Activated naive CD8-positive, alpha-beta T cell treated with anti-CD3 and anti-CD28 coated beads, Interleukin-2, amount 10 ng/mL, durations not matched to agents 7 days and 5 days (primary cell): ENCODE measurements around the gene PPP6R2. TPM values are rescaled to one million over a fixed set of nuclear protein-coding genes. Genes with fewer than 3 reads are reported as not detected.
"Not testable (repeated sequence)": the region's sequence is repeated elsewhere in the genome, so short reads cannot be mapped to it uniquely, and the experiment has no call there.

Experiments used
- ATAC-seq: fragments of 150-1000 bp; cut with Tn5 transposase; one replicate; pipeline ENCODE4 v1.10.0; 2021; ENCODE audit warnings: low read depth, moderate library complexity
- POLR2A ChIA-PET: fragments of 350-600 bp; sonication (Branson Sonifier 250); formaldehyde crosslinking; loops from one replicate; lab custom pipeline; 2021; ENCODE audit warnings: antibody characterized with exemption; lab: Charles Lee
- DNase-seq: peaks from one replicate; pipeline ENCODE4 v3.0.0; 2021
- H3K27ac Mint-ChIP-seq: one replicate; pipeline ENCODE4 v1.8.0; 2022; ENCODE audit warnings: mild to moderate bottlenecking, mixed read lengths
- H3K27me3 Mint-ChIP-seq: one replicate; pipeline ENCODE4 v1.8.0; 2022; ENCODE audit warnings: mild to moderate bottlenecking, moderate library complexity, mixed read lengths
- H3K36me3 Mint-ChIP-seq: one replicate; pipeline ENCODE4 v1.8.0; 2021; ENCODE audit warnings: mild to moderate bottlenecking, mixed read lengths
- H3K4me1 Mint-ChIP-seq: one replicate; pipeline ENCODE4 v1.8.0; 2021; ENCODE audit warnings: mixed read lengths
- H3K4me3 Mint-ChIP-seq: one replicate; pipeline ENCODE4 v1.8.0; 2022; ENCODE audit warnings: mild to moderate bottlenecking, moderate library complexity, mixed read lengths
- H3K9me3 Mint-ChIP-seq: one replicate; pipeline ENCODE4 v1.8.0; 2021; ENCODE audit warnings: mixed read lengths
- total RNA-seq, 2 experiments: library from RNA; stranded (reverse); gene quantifications; one replicate each; pipeline ENCODE4 v1.2.3, GENCODE V29; 2021

PPP6R2 gene
- total RNA-seq, 2 experiments from 2014 or later: 81.6 to 86.8 TPM

GRCh38 chr22:50376085-50376651 lies 33.0 kb downstream of the PPP6R2 start:
- Mint-ChIP-seq H3K36me3 (peaks cover 33% of the 10 kb centered on the region), H3K27me3 (no peaks in the 10 kb centered on the region), H3K4me1 (peaks cover 11% of the 10 kb centered on the region), H3K9me3 (no peaks in the 10 kb centered on the region), H3K4me3 (peak overlapping the region; percentile 15), H3K27ac (peak overlapping the region; percentile 73)
- POLR2A ChIA-PET: interaction anchor here (0.7 kb wide), 1 partner anchor 94 kb away, joined by 3 read pairs; no protein-coding TSS in a partner anchor
- peak; percentile 36 for ATAC-seq
- no peak for DNase-seq

- H3K27me3 Mint-ChIP-seq, H3K4me3 Mint-ChIP-seq, H3K27ac Mint-ChIP-seq, H3K4me1 Mint-ChIP-seq, H3K9me3 Mint-ChIP-seq, DNase-seq, ATAC-seq: not testable (repeated sequence)
- H3K36me3 Mint-ChIP-seq: peaks cover 16% of the 10 kb centered on the region
- POLR2A ChIA-PET: interaction anchor here (0.6 kb wide), 1 partner anchor 118 kb away, joined by 5 read pairs; no protein-coding TSS in a partner anchor
Observed at GRCh38 chr22:50381021-50381555, 38.0 kb downstream of the PPP6R2 start.

GRCh38 chr22:50396751-50397370 lies 53.7 kb downstream of the PPP6R2 start:
- no peak overlapping the region for H3K4me3 Mint-ChIP-seq
- no peaks in the 10 kb centered on the region for H3K9me3 Mint-ChIP-seq
- H3K27ac Mint-ChIP-seq: peak overlapping the region; percentile 31
- peaks cover 19% of the 10 kb centered on the region for H3K36me3 Mint-ChIP-seq
- no peaks in the 10 kb centered on the region for H3K27me3 Mint-ChIP-seq
- DNase-seq (no peak), ATAC-seq (no peak)
- H3K4me1 Mint-ChIP-seq: peaks cover 20% of the 10 kb centered on the region
- POLR2A ChIA-PET: no interaction called here

GRCh38 chr22:50397371-50398060 lies 54.4 kb downstream of the PPP6R2 start:
- H3K27ac Mint-ChIP-seq, DNase-seq, H3K27me3 Mint-ChIP-seq, POLR2A ChIA-PET, ATAC-seq, H3K4me3 Mint-ChIP-seq, H3K9me3 Mint-ChIP-seq: not testable (repeated sequence)
- Mint-ChIP-seq H3K4me1 (peaks cover 20% of the 10 kb centered on the region), H3K36me3 (peaks cover 20% of the 10 kb centered on the region)

- POLR2A ChIA-PET: no interaction called here
- Mint-ChIP-seq H3K27me3 (no peaks in the 10 kb centered on the region), H3K4me3 (no peak overlapping the region), H3K4me1 (peaks cover 22% of the 10 kb centered on the region), H3K36me3 (peaks cover 13% of the 10 kb centered on the region), H3K27ac (peak overlapping the region; percentile 76), H3K9me3 (no peaks in the 10 kb centered on the region)
- ATAC-seq (no peak), DNase-seq (no peak)
Observed at GRCh38 chr22:50398831-50399648, 55.9 kb downstream of the PPP6R2 start.

- Mint-ChIP-seq H3K27ac (peak overlapping the region; percentile 76), H3K9me3 (no peaks in the 10 kb centered on the region), H3K36me3 (peaks cover 12% of the 10 kb centered on the region), H3K4me3 (peak overlapping the region; percentile 23), H3K27me3 (no peaks in the 10 kb centered on the region), H3K4me1 (peaks cover 22% of the 10 kb centered on the region)
- ATAC-seq: peak; percentile 60
- peak; percentile 46 for DNase-seq
- POLR2A ChIA-PET: interaction anchor here (0.6 kb wide), 1 partner anchor 158 kb away, joined by 5 read pairs; no protein-coding TSS in a partner anchor
Observed at GRCh38 chr22:50399751-50400331, 56.7 kb downstream of the PPP6R2 start.

GRCh38 chr22:50400406-50400805 lies 57.3 kb downstream of the PPP6R2 start:
- H3K4me3 Mint-ChIP-seq: peak overlapping the region; percentile 23
- peak overlapping the region; percentile 76 for H3K27ac Mint-ChIP-seq

GRCh38 chr22:50400931-50401330 lies 57.8 kb downstream of the PPP6R2 start:
- POLR2A ChIA-PET: interaction anchor here (0.7 kb wide), 1 partner anchor 44 kb away, joined by 3 read pairs; no protein-coding TSS in a partner anchor

More at GRCh38 chr22:50400406-50400805, 57.3 kb downstream of the PPP6R2 start:
- no peaks in the 10 kb centered on the region for H3K27me3 Mint-ChIP-seq
- ATAC-seq (no peak), DNase-seq (no peak)
- POLR2A ChIA-PET: interaction anchor here (0.6 to 0.7 kb wide), 2 partner anchors 45 to 158 kb away, joined by 3 to 5 read pairs; no protein-coding TSS in a partner anchor
- peaks cover 24% of the 10 kb centered on the region for H3K4me1 Mint-ChIP-seq
- peaks cover 10% of the 10 kb centered on the region for H3K36me3 Mint-ChIP-seq
- H3K9me3 Mint-ChIP-seq: no peaks in the 10 kb centered on the region

GRCh38 chr22:50401907-50402306 lies 58.8 kb downstream of the PPP6R2 start:
- H3K36me3 Mint-ChIP-seq: peaks cover 18% of the 10 kb centered on the region
- no peaks in the 10 kb centered on the region for H3K27me3 Mint-ChIP-seq
- H3K27ac Mint-ChIP-seq: no peak overlapping the region

More at GRCh38 chr22:50400931-50401330, 57.8 kb downstream of the PPP6R2 start:
- Mint-ChIP-seq H3K9me3 (no peaks in the 10 kb centered on the region), H3K27me3 (no peaks in the 10 kb centered on the region), H3K4me1 (peaks cover 24% of the 10 kb centered on the region), H3K27ac (peak overlapping the region; percentile 32), H3K36me3 (peaks cover 11% of the 10 kb centered on the region), H3K4me3 (no peak overlapping the region)
- no peak for ATAC-seq
- no peak for DNase-seq

GRCh38 chr22:50403701-50404101 lies 60.6 kb downstream of the PPP6R2 start:
- Mint-ChIP-seq H3K27ac (no peak overlapping the region), H3K4me3 (no peak overlapping the region), H3K9me3 (no peaks in the 10 kb centered on the region), H3K27me3 (no peaks in the 10 kb centered on the region), H3K36me3 (peaks cover 21% of the 10 kb centered on the region), H3K4me1 (peaks cover 21% of the 10 kb centered on the region)
- DNase-seq: no peak
- POLR2A ChIA-PET: no interaction called here
- no peak for ATAC-seq

More at GRCh38 chr22:50401907-50402306, 58.8 kb downstream of the PPP6R2 start:
- POLR2A ChIA-PET: interaction anchor here (0.7 kb wide), 1 partner anchor 230 kb away, joined by 3 read pairs; no protein-coding TSS in a partner anchor
- no peak for ATAC-seq
- Mint-ChIP-seq H3K4me3 (no peak overlapping the region), H3K9me3 (no peaks in the 10 kb centered on the region), H3K4me1 (peaks cover 24% of the 10 kb centered on the region)
- DNase-seq: no peak

GRCh38 chr22:50406416-50407170 lies 63.5 kb downstream of the PPP6R2 start:
- POLR2A ChIA-PET: no interaction called here
- no peak for DNase-seq
- H3K36me3 Mint-ChIP-seq: peaks cover 17% of the 10 kb centered on the region

GRCh38 chr22:50408311-50408710 lies 65.2 kb downstream of the PPP6R2 start:
- POLR2A ChIA-PET: no interaction called here
- ATAC-seq (no peak), DNase-seq (no peak)
- no peaks in the 10 kb centered on the region for H3K27me3 Mint-ChIP-seq
- H3K9me3 Mint-ChIP-seq: no peaks in the 10 kb centered on the region
- peaks cover 5% of the 10 kb centered on the region for H3K4me1 Mint-ChIP-seq
- H3K36me3 Mint-ChIP-seq: peaks cover 15% of the 10 kb centered on the region
- no peak overlapping the region for H3K4me3 Mint-ChIP-seq
- H3K27ac Mint-ChIP-seq: no peak overlapping the region

More at GRCh38 chr22:50406416-50407170, 63.5 kb downstream of the PPP6R2 start:
- H3K4me1 Mint-ChIP-seq: peaks cover 5% of the 10 kb centered on the region
- no peaks in the 10 kb centered on the region for H3K9me3 Mint-ChIP-seq
- H3K4me3 Mint-ChIP-seq: no peak overlapping the region
- no peak for ATAC-seq
- peak overlapping the region; percentile 75 for H3K27ac Mint-ChIP-seq
- no peaks in the 10 kb centered on the region for H3K27me3 Mint-ChIP-seq
